ENCODE results near the gene DDIT4L. TPM values are rescaled to one million over a fixed set of nuclear protein-coding genes. Genes with fewer than 3 reads are reported as not detected.

DDIT4L gene
- total and polyA plus RNA-seq, 2 experiments from 2014 or later = 3.4 to 7.0 TPM

DNA sequence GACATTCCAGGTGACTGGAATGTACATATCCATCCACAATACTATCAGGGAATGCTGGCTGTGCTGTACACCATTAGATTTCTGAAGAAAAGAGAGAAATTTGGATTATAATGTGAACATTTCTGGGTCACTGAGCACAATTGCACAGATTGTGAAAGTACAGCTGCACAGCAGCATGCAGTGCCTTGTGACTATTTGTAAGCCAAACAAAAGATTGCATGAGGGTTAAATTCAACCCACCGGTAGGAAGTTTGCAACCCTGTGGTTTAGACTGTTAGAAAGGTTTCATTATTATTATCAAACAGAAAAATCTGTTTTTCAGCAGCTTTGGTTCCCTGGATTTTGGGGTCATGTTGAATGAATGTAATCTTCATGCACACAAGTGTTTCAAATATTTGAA lies 24.5 kb downstream of the DDIT4L start:
- Mint-ChIP-seq H3K27me3 (ENCODE audit: insufficient read depth, low read depth, poor library complexity) (peaks cover 3% of the 10 kb centered on the region), H3K36me3 (ENCODE audit: low read depth) (no peaks in the 10 kb centered on the region)
- peak overlapping the region; percentile 30; the same call in 1 of the 2 replicates for H3K4me2 ChIP-seq

More for the DNA sequence above, 24.5 kb downstream of the DDIT4L start:
- no peaks in the 10 kb centered on the region for H3K27me3 ChIP-seq (ENCODE audit: insufficient read depth)
- no peaks in the 10 kb centered on the region for H4K20me1 ChIP-seq (replicated peaks; ENCODE audit: insufficient read depth)
- H3K27ac ChIP-seq (ENCODE audit: low read depth) = no peak overlapping the region
- H3K79me2 ChIP-seq (replicated peaks; ENCODE audit: insufficient read depth) = no peaks in the 10 kb centered on the region
- Mint-ChIP-seq H3K27ac (no peak overlapping the region), H3K9me3 (peaks cover 5% of the 10 kb centered on the region; the same call in 2 of the 3 replicates), H3K4me1 (peaks cover 15% of the 10 kb centered on the region; the same call in 2 of the 3 replicates), H3K4me3 (no peak overlapping the region)
- no peak overlapping the region for H3K4me3 ChIP-seq
- DNase-seq (ENCODE audit: low spot score) = no peak
- H2AFZ ChIP-seq = peak overlapping the region; percentile 33; the same call in 1 of the 2 replicates
- peaks cover 10% of the 10 kb centered on the region for H3K4me1 ChIP-seq (ENCODE audit: insufficient read depth)
- ATAC-seq = no peak
- H3K9me2 ChIP-seq (ENCODE audit: insufficient read depth) = no peaks in the 10 kb centered on the region
- no peaks in the 10 kb centered on the region for H3K36me3 ChIP-seq (ENCODE audit: insufficient read depth)
- TF ChIP-seq EZH2 (IDR thresholded peaks at IDR 0.05; ENCODE audit: low read depth, unreplicated experiment) (no peak), CREB1 (CRISPR knock-in tag; IDR thresholded peaks at IDR 0.05; ENCODE audit: low read depth) (no peak), STAT1 (IDR thresholded peaks at IDR 0.05; ENCODE audit: unreplicated experiment) (no peak), ZNF114 (CRISPR knock-in tag; IDR thresholded peaks at IDR 0.05) (no peak), NANOG (IDR thresholded peaks at IDR 0.05; ENCODE audit: borderline replicate concordance) (no peak), EZH2phosphoT487 (IDR thresholded peaks at IDR 0.05; ENCODE audit: unreplicated experiment) (no peak), ZNF331 (CRISPR knock-in tag; IDR thresholded peaks at IDR 0.05; ENCODE audit: low read depth) (no peak), POLR2AphosphoS5 (IDR thresholded peaks at IDR 0.05; ENCODE audit: low read depth) (no peak), JUNB (IDR thresholded peaks at IDR 0.05; ENCODE audit: unreplicated experiment) (no peak)
- TF ChIP-seq, protein P1, sequence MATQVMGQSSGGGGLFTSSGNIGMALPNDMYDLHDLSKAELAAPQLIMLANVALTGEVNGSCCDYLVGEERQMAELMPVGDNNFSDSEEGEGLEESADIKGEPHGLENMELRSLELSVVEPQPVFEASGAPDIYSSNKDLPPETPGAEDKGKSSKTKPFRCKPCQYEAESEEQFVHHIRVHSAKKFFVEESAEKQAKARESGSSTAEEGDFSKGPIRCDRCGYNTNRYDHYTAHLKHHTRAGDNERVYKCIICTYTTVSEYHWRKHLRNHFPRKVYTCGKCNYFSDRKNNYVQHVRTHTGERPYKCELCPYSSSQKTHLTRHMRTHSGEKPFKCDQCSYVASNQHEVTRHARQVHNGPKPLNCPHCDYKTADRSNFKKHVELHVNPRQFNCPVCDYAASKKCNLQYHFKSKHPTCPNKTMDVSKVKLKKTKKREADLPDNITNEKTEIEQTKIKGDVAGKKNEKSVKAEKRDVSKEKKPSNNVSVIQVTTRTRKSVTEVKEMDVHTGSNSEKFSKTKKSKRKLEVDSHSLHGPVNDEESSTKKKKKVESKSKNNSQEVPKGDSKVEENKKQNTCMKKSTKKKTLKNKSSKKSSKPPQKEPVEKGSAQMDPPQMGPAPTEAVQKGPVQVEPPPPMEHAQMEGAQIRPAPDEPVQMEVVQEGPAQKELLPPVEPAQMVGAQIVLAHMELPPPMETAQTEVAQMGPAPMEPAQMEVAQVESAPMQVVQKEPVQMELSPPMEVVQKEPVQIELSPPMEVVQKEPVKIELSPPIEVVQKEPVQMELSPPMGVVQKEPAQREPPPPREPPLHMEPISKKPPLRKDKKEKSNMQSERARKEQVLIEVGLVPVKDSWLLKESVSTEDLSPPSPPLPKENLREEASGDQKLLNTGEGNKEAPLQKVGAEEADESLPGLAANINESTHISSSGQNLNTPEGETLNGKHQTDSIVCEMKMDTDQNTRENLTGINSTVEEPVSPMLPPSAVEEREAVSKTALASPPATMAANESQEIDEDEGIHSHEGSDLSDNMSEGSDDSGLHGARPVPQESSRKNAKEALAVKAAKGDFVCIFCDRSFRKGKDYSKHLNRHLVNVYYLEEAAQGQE (IDR thresholded peaks at IDR 0.05; ENCODE audit: unreplicated experiment) = no peak
- TF ChIP-seq, protein P2, sequence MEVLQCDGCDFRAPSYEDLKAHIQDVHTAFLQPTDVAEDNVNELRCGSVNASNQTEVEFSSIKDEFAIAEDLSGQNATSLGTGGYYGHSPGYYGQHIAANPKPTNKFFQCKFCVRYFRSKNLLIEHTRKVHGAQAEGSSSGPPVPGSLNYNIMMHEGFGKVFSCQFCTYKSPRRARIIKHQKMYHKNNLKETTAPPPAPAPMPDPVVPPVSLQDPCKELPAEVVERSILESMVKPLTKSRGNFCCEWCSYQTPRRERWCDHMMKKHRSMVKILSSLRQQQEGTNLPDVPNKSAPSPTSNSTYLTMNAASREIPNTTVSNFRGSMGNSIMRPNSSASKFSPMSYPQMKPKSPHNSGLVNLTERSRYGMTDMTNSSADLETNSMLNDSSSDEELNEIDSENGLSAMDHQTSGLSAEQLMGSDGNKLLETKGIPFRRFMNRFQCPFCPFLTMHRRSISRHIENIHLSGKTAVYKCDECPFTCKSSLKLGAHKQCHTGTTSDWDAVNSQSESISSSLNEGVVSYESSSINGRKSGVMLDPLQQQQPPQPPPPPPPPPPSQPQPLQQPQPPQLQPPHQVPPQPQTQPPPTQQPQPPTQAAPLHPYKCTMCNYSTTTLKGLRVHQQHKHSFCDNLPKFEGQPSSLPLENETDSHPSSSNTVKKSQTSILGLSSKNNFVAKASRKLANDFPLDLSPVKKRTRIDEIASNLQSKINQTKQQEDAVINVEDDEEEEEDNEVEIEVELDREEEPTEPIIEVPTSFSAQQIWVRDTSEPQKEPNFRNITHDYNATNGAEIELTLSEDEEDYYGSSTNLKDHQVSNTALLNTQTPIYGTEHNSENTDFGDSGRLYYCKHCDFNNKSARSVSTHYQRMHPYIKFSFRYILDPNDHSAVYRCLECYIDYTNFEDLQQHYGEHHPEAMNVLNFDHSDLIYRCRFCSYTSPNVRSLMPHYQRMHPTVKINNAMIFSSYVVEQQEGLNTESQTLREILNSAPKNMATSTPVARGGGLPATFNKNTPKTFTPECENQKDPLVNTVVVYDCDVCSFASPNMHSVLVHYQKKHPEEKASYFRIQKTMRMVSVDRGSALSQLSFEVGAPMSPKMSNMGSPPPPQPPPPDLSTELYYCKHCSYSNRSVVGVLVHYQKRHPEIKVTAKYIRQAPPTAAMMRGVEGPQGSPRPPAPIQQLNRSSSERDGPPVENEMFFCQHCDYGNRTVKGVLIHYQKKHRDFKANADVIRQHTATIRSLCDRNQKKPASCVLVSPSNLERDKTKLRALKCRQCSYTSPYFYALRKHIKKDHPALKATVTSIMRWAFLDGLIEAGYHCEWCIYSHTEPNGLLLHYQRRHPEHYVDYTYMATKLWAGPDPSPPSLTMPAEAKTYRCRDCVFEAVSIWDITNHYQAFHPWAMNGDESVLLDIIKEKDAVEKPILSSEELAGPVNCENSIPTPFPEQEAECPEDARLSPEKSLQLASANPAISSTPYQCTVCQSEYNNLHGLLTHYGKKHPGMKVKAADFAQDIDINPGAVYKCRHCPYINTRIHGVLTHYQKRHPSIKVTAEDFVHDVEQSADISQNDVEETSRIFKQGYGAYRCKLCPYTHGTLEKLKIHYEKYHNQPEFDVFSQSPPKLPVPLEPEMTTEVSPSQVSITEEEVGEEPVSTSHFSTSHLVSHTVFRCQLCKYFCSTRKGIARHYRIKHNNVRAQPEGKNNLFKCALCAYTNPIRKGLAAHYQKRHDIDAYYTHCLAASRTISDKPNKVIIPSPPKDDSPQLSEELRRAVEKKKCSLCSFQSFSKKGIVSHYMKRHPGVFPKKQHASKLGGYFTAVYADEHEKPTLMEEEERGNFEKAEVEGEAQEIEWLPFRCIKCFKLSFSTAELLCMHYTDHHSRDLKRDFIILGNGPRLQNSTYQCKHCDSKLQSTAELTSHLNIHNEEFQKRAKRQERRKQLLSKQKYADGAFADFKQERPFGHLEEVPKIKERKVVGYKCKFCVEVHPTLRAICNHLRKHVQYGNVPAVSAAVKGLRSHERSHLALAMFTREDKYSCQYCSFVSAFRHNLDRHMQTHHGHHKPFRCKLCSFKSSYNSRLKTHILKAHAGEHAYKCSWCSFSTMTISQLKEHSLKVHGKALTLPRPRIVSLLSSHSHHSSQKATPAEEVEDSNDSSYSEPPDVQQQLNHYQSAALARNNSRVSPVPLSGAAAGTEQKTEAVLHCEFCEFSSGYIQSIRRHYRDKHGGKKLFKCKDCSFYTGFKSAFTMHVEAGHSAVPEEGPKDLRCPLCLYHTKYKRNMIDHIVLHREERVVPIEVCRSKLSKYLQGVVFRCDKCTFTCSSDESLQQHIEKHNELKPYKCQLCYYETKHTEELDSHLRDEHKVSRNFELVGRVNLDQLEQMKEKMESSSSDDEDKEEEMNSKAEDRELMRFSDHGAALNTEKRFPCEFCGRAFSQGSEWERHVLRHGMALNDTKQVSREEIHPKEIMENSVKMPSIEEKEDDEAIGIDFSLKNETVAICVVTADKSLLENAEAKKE (CRISPR knock-in tag; IDR thresholded peaks at IDR 0.05) = no peak
- TF ChIP-seq, protein P3, sequence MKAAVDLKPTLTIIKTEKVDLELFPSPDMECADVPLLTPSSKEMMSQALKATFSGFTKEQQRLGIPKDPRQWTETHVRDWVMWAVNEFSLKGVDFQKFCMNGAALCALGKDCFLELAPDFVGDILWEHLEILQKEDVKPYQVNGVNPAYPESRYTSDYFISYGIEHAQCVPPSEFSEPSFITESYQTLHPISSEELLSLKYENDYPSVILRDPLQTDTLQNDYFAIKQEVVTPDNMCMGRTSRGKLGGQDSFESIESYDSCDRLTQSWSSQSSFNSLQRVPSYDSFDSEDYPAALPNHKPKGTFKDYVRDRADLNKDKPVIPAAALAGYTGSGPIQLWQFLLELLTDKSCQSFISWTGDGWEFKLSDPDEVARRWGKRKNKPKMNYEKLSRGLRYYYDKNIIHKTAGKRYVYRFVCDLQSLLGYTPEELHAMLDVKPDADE (IDR thresholded peaks at IDR 0.05) = no peak
- TF ChIP-seq, protein P4, sequence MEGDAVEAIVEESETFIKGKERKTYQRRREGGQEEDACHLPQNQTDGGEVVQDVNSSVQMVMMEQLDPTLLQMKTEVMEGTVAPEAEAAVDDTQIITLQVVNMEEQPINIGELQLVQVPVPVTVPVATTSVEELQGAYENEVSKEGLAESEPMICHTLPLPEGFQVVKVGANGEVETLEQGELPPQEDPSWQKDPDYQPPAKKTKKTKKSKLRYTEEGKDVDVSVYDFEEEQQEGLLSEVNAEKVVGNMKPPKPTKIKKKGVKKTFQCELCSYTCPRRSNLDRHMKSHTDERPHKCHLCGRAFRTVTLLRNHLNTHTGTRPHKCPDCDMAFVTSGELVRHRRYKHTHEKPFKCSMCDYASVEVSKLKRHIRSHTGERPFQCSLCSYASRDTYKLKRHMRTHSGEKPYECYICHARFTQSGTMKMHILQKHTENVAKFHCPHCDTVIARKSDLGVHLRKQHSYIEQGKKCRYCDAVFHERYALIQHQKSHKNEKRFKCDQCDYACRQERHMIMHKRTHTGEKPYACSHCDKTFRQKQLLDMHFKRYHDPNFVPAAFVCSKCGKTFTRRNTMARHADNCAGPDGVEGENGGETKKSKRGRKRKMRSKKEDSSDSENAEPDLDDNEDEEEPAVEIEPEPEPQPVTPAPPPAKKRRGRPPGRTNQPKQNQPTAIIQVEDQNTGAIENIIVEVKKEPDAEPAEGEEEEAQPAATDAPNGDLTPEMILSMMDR (conservative IDR thresholded peaks at IDR 0.05; ENCODE audit: low read depth in 2 of 2) = no peak
- H3F3A ChIP-seq (replicated peaks; ENCODE audit: low read depth) = no peaks in the 10 kb centered on the region
